ENCODE results near the gene RHBDL3. TPM values are rescaled to one million over a fixed set of nuclear protein-coding genes. Genes with fewer than 3 reads are reported as not detected.

Gene RHBDL3
- total RNA-seq, 4 donors from 2014 or later: 0.27 to 0.64 TPM; not detected in 2

GRCh38 chr17:32355649-32356377 is 90.2 kb downstream of the RHBDL3 start:
- TF ChIP-seq EP300 (IDR thresholded peaks at IDR 0.05; ENCODE audit: low read depth) (no peak), POLR2A (IDR thresholded peaks at IDR 0.05) (no peak), POLR2AphosphoS5 (IDR thresholded peaks at IDR 0.05) (no peak), CTCF (IDR thresholded peaks at IDR 0.05) (no peak)
- in situ Hi-C loops (cut with MboI; ENCODE audit: low pct_ligation_motif_present in 1 of 4, low pct_unique_long_range_greater_than_20kb in 1 of 4, low sequenced_read_pairs in 3 of 4) (no loop called here), intact Hi-C loops (cut with DNase I; ENCODE audit: low total_unique reads) (no loop called here)
- Histone ChIP-seq H3K27me3 (no peaks in the 10 kb centered on the region), H3K9me3 (no peaks in the 10 kb centered on the region), H3K27ac (no peak overlapping the region), H3K4me1 (peaks cover 35 to 63% (median 46%) of the 10 kb centered on the region in 4 donors), H3K36me3 (peaks cover 0 to 65% (median 20%) of the 10 kb centered on the region in 4 donors), H3K4me3 (no peak overlapping the region)
- DNase-seq: no peak
- 66 to 72% methylated on average over 5 to 6 of the region's 6 CpGs for WGBS, 2 donors (ENCODE audit: low coverage in 1 of 2)

- in situ Hi-C loops (cut with MboI; ENCODE audit: low pct_ligation_motif_present in 1 of 4, low pct_unique_long_range_greater_than_20kb in 1 of 4, low sequenced_read_pairs in 3 of 4) (no loop called here), intact Hi-C loops (cut with DNase I; ENCODE audit: low total_unique reads) (no loop called here)
- Histone ChIP-seq H3K27ac (no peak overlapping the region), H3K9me3 (no peaks in the 10 kb centered on the region), H3K4me3 (no peak overlapping the region), H3K4me1 (peaks cover 35 to 63% (median 46%) of the 10 kb centered on the region in 4 donors), H3K36me3 (peaks cover 0 to 68% (median 21%) of the 10 kb centered on the region in 4 donors), H3K27me3 (no peaks in the 10 kb centered on the region)
- TF ChIP-seq POLR2AphosphoS5 (IDR thresholded peaks at IDR 0.05) (no peak), CTCF (IDR thresholded peaks at IDR 0.05) (no peak), POLR2A (IDR thresholded peaks at IDR 0.05) (no peak), EP300 (IDR thresholded peaks at IDR 0.05; ENCODE audit: low read depth) (no peak)
- 90 to 91% methylated on average over 3 of the region's 3 CpGs for WGBS, 2 donors (ENCODE audit: low coverage in 1 of 2)
- no peak for DNase-seq
These were observed 90.7 kb downstream of the RHBDL3 start for GRCh38 chr17:32356378-32356743.

- intact Hi-C loops (cut with DNase I; ENCODE audit: low total_unique reads) (no loop called here), in situ Hi-C loops (cut with MboI; ENCODE audit: low pct_ligation_motif_present in 1 of 4, low pct_unique_long_range_greater_than_20kb in 1 of 4, low sequenced_read_pairs in 3 of 4) (no loop called here)
- no peak overlapping the region for H3K4me3 ChIP-seq
- H3K36me3 ChIP-seq: peaks cover 0 to 71% (median 22%) of the 10 kb centered on the region in 4 donors
- 79 to 93% methylated on average over 3 to 5 of the region's 5 CpGs for WGBS, 2 donors (ENCODE audit: low coverage in 1 of 2)
- H3K27me3 ChIP-seq: no peaks in the 10 kb centered on the region
- TF ChIP-seq POLR2A (IDR thresholded peaks at IDR 0.05) (no peak), CTCF (IDR thresholded peaks at IDR 0.05) (no peak), POLR2AphosphoS5 (IDR thresholded peaks at IDR 0.05) (no peak), EP300 (IDR thresholded peaks at IDR 0.05; ENCODE audit: low read depth) (no peak)
- H3K9me3 ChIP-seq: no peaks in the 10 kb centered on the region
- no peak for DNase-seq
- H3K27ac ChIP-seq: no peak overlapping the region
- H3K4me1 ChIP-seq: peaks cover 35 to 60% (median 44%) of the 10 kb centered on the region in 4 donors
These were observed 91.1 kb downstream of the RHBDL3 start for GRCh38 chr17:32356750-32357149.

- Histone ChIP-seq H3K9me3 (no peaks in the 10 kb centered on the region), H3K4me3 (no peak overlapping the region), H3K27me3 (no peaks in the 10 kb centered on the region), H3K36me3 (peaks cover 0 to 71% (median 26%) of the 10 kb centered on the region in 4 donors), H3K27ac (no peak overlapping the region), H3K4me1 (peaks cover 28 to 51% (median 35%) of the 10 kb centered on the region in 4 donors)
- intact Hi-C loops (cut with DNase I; ENCODE audit: low total_unique reads): no loop called here
- DNase-seq: no peak
- in situ Hi-C loops (cut with MboI; ENCODE audit: low pct_ligation_motif_present in 1 of 4, low pct_unique_long_range_greater_than_20kb in 1 of 4, low sequenced_read_pairs in 3 of 4): no loop called here
- WGBS, 2 donors (ENCODE audit: low coverage in 1 of 2): 72 to 74% methylated on average over 4 to 8 of the region's 8 CpGs
- no peak for TF ChIP-seq POLR2A (IDR thresholded peaks at IDR 0.05)
- no peak for TF ChIP-seq EP300 (IDR thresholded peaks at IDR 0.05; ENCODE audit: low read depth)
These were observed 92.0 kb downstream of the RHBDL3 start for GRCh38 chr17:32357615-32358014.
